ENCODE measurements around the gene F7.
"Not testable (repeated sequence)": the region's sequence is repeated elsewhere in the genome, so short reads cannot be mapped to it uniquely, and the experiment has no call there.

The F7 gene

GRCh38 chr13:113105032-113105920, at the start of gene F7:
F7 (plus strand) TSS chr13:113105791; CDS start chr13:113105842, 51 bp downstream.
- no peak for DNase-seq (ENCODE audit: low read depth in 1 of 2, low spot score in 1 of 2)

DNA sequence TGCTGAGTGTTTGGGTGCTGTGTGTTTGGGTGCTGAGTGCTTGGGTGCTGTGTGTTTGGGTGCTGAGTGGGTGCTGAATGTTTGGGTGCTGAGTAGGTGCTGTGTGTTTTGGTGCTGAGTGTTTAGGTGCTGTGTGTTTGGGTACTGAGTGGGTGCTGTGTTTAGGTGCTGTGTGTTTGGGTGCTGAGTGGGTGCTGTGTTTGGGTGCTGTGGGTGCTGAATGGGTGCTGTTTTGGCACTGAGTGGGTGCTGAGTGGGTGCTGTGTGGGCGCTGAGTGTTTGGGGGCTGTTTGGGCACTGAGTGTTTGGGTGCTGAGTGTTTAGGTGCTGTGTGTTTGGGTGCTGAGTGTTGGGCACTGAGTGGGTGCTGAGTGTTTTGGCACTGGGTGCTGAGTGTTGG, 48.5 kb upstream of the F7 start:
- DNase-seq (ENCODE audit: low read depth in 1 of 2, low spot score in 1 of 2) = no peak

GRCh38 chr13:113057559-113057958, 48.0 kb upstream of the F7 start:
- DNase-seq (ENCODE audit: low read depth in 1 of 2, low spot score in 1 of 2) = not testable (repeated sequence)

- DNase-seq (ENCODE audit: low read depth in 1 of 2, low spot score in 1 of 2) = no peak
Observed at GRCh38 chr13:113058129-113058987, 47.2 kb upstream of the F7 start.

DNA sequence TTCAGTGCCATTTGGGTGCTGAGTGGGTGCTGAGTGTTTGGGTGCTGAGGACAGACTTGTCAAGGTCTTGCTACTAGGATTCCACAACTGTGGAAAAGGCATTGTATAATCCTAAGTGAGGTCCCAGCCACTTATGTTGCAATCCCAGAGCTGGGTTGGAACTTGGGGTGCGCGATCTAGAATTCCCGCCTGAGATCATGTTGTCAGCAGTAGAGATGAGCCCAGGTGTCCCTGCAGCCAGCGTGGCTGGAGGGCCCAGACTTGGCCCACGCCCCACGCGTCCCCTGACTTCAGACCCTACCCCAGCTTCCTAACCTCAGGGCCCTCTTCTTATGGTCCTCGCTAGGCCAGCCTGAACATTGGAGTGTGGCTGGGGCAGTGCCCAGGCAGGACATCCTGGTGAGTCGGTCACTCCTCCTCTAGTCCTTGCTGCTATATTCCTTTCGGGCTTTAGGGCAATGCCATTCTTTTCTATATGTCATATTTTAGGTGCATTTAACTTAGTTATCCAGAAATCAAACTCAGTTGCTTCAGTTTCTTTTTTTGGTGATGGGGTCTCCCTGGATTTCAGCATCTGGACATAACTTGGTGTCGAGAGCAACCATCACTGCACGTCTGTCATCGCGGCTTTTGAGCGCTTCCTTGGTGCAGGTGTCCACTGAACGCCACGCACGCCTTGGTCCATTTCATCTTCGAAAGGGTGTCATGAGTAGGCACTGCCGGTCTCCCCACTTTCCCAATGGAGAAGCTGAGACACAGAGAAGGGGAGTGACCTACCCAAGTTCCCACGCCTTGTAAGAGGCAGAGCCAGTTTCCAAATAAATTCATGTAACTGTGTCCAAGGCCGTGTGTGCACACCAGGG, 46.4 kb upstream of the F7 start:
- DNase-seq (ENCODE audit: low read depth in 1 of 2, low spot score in 1 of 2) = no peak

GRCh38 chr13:113059891-113060290, 45.7 kb upstream of the F7 start:
- DNase-seq (ENCODE audit: low read depth in 1 of 2, low spot score in 1 of 2) = no peak

GRCh38 chr13:113060557-113061270, 44.9 kb upstream of the F7 start:
- no peak for DNase-seq (ENCODE audit: low read depth in 1 of 2, low spot score in 1 of 2)

GRCh38 chr13:113061271-113061625, 44.3 kb upstream of the F7 start:
- no peak for DNase-seq (ENCODE audit: low read depth in 1 of 2, low spot score in 1 of 2)

GRCh38 chr13:113061796-113062425, 43.7 kb upstream of the F7 start:
- no peak for DNase-seq (ENCODE audit: low read depth in 1 of 2, low spot score in 1 of 2)

- DNase-seq (ENCODE audit: low read depth in 1 of 2, low spot score in 1 of 2) = no peak
Observed at GRCh38 chr13:113062691-113063090, 42.9 kb upstream of the F7 start.

DNA sequence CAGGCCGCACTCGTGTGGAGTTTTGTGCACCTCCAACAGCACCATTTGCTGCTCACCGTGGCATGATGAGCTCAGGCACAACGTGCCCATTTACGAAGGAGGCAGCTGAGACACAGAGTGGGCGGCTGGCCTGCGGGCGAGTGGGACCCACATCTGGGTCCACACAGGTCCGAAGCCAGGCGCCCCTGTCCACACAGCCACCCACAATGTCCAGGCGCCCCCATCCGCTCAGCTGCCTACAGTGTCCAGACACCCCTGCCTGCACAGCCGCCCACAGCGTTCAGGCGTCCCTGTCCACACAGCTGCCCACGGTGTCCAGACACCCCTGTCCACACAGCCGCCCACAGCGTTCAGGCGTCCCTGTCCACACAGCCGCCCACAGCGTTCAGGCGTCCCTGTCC, 42.5 kb upstream of the F7 start:
- DNase-seq (ENCODE audit: low read depth in 1 of 2, low spot score in 1 of 2) = no peak

DNA sequence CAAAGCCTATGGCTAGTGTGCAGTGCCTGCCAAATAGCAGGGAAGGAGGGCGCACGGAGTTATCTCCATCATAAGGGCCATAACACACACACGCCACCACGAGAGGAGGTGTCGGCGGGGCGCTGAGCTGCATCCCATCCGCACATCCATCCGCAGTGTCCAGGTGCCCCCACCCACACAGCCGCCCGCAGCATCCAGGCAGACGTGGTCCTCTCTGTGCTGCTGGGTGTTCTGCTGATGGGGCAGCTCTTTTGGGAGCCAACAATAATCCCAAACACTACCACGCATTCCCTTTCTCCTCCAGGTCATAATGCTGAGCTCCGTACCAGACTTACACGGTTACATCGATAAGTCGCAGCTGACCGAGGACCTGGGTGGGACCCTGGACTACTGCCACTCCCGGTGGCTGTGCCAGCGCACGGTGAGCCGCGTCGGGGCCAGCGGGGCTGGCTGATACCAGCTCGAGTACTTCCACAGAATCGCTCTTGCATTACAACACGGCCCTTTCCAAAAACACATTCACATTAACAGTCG, 41.5 kb upstream of the F7 start:
- DNase-seq (ENCODE audit: low read depth in 1 of 2, low spot score in 1 of 2) = no peak

GRCh38 chr13:113064534-113065405, 40.8 kb upstream of the F7 start:
- no peak for DNase-seq (ENCODE audit: low read depth in 1 of 2, low spot score in 1 of 2)

GRCh38 chr13:113065406-113066141, 40.0 kb upstream of the F7 start:
- DNase-seq (ENCODE audit: low read depth in 1 of 2, low spot score in 1 of 2) = no peak

DNA sequence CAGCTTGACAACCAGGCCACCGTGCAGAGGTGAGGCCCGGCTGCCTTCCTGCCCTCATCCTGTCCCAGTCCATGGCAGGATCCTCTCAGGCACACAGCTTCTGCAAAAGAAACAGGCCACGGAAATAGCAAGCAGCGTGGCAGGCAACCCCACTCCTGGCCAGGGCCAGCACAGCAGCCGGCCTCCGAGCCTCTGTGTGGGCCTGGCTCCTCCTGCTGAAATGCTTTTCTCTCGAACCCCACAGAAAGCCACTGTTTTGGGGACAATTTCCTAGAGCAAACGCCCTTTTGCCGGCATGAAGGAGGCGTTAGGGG, 39.5 kb upstream of the F7 start:
- no peak for DNase-seq (ENCODE audit: low read depth in 1 of 2, low spot score in 1 of 2)

DNA sequence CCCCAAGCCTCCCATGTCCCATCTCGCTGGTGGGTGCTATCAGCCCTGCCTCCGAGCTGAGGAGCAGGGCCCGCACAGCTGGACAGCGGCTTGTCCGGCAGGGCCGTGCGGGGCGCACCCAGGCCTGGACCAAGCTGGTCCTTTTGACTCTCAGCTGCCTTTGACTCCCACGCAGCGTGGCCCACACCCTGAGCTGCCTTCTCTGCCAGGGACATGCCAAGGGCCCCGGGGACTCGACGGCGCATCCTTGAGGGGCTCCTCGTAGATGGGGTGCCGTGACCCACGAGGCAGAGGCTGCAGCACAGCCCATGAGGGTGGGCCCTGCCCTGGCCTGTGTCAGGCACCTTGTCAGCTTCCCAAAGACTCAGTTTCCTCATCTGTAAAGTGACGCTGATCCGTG, 38.8 kb upstream of the F7 start:
- no peak for DNase-seq (ENCODE audit: low read depth in 1 of 2, low spot score in 1 of 2)

DNA sequence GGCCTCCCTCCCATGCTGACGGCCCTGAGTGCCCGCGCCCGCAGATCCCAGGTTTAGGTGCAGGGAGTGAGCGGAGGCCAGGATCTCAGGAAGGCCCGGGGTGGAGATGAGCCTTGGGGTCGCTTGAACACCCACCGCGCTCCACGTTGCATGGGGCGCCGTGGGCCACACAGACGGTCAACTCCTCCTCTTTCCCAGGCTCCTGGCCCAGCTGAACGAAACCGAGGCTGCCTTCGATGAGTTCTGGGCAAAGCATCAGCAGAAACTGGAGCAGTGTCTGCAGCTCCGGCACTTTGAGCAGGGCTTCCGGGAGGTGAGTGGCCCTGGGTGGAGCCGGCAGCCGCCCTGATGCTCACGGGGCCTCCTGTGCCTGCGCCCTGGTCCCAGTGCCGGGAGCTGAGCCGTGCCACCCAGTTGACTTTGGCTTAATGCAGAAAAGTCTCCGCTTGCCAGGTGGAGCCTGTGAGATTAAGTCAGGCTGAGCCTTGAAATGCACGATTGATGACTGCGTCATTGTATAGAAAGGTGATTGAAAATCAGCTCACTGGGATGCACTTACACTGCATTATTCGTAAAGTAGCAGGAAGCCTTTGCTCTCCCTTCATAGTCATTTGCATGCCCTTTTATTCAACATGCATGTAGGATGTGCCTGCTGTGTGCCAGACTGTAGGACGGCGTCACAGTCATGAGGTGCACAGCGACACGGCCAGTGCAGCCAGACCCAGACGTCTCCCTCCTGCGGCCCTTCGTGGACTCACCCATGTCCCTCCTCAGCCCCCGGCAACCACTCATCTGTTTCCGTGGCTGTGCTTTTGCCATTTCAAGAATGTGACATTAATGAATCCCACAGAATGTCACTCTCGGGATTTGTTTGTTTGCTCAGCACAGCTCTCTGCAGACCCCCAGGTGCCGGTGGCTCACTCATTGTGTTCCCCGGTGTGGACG, 35.5 kb upstream of the F7 start:
- DNase-seq (ENCODE audit: low read depth in 1 of 2, low spot score in 1 of 2) = no peak
